Activated CD4-positive, alpha-beta T cell treated with anti-CD3 and anti-CD28 coated beads, Interleukin-2, amount 50 U/mL, for 48 hours (primary cell): ENCODE results near the gene EOMES.
A peak's percentile ranks its signal among the peaks of the same experiment; 100 is the strongest.
"Not testable (repeated sequence)": the region's sequence is repeated elsewhere in the genome, so short reads cannot be mapped to it uniquely, and the experiment has no call there.

ENCODE experiments used
- DNase-seq, 2 experiments: peaks; one replicate each; pipeline ENCODE4 v3.0.0-alpha.2; 2020

The EOMES gene

DNA sequence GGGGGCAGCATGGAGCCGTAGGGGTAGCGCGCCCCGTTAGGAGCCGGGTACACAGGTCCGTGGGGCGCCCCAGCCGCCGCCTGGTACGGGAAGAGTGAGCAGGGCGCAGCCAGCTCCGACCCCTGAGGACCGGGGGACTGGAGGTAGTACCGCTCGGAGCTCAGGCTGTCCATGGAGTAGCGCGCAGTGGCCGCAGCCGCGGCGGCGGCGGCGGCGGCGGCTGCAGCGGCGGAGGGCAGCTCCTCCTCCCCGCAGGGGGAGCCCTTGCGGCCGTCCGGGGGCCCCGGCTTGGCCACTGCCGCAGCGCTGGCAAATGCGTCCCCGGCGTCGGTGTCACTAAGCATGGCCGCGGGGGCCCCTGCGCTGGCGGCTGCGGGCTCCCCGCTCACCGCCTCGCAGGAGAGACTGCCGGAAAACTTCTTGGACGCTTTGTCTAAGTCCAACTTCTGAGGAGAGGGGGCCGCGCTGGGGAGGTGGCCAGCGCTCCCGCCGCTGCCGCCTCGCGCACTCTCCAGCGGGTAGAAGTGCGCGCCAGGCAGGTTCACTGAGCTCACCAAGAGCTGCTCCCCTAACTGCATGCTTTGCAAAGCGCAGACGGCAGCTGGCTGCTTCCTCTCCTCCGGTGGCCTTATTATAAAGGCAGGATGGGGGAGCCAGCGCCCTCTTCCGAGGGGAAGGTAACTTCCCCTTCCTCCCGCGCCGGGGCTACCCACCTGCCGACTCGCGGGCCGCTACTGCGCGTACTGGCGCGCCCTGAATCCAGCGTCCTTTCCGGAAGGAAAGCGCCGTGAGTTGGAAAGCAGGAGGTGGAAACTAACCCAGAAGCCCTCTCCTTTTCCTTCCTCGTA is at the start of gene EOMES:
Gene EOMES, minus strand, starts transcription at position 607 of the 848 bp plus-strand sequence. Its CDS starts 29 bp downstream, at position 578.
- DNase-seq = peak; percentile 65 to 71

GRCh38 chr3:27770384-27770783 is 48.3 kb upstream of the EOMES start:
- DNase-seq = not testable (repeated sequence)

DNA sequence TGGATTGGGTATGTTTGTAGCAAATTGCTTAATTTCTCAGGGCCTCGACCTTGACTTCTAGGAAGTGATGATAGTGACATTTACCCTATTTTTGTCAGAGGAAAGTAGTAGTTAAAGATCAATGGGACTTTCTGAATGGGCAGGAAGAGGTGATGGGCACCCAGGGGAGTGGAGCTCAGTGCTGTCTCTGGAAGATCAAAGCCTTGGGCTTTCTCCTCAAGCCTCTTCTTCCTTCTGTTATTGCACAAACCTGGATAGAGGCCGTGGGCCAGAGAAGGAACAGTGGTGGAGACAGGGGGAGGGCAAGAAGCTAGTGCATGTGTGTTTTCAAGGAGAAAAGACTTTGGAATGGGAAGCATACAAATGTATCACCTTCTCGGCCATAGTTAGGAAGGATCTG is 44.9 kb upstream of the EOMES start:
- no peak for DNase-seq

- peak in 1 of 2 experiments; percentile 19 for DNase-seq
These were observed 36.0 kb upstream of the EOMES start for GRCh38 chr3:27758083-27758482.

GRCh38 chr3:27756877-27757276 is 34.8 kb upstream of the EOMES start:
- DNase-seq = no peak

DNA sequence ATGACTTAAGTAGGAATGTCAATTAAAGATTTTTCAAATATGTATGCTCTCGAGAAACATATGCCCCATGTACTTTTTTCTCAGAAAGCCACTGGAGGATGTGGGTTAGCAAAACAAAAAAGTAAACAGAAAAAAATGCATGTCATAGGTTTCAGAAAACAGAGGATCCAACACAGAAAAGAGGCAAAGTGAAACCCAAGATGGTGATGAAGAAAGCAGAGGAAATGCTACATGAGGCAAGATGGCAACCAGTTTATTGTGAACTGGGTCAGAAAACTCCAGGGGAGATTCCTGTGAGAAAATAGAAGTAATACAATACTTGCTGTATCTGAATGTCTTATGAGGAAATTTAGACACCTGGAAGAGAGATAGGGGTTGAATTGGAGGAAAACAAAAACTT is 30.8 kb upstream of the EOMES start:
- DNase-seq = no peak

- no peak for DNase-seq
These were observed 27.5 kb upstream of the EOMES start for GRCh38 chr3:27749643-27750042.

- no peak for DNase-seq
These were observed 24.7 kb upstream of the EOMES start for GRCh38 chr3:27746838-27747237.

DNA sequence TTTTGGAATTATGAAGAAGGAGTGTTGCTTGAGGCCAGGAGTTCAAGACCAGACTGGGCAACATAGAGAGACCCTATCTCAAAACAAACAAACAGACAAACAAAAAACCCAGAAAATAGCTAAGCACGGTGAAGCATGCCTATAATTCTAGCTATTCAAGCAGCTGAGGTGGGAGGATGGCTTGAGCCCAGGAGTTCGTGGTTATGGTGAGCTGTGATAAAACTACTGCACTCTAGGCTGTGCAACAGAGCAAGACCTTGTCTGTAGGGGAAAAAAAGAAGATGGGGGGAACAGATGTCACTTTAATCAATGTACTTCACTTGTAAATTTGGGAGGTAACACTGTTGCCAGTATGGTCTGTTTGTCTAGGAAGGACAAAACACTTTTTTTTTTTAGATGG is 18.7 kb upstream of the EOMES start:
- DNase-seq = no peak

DNA sequence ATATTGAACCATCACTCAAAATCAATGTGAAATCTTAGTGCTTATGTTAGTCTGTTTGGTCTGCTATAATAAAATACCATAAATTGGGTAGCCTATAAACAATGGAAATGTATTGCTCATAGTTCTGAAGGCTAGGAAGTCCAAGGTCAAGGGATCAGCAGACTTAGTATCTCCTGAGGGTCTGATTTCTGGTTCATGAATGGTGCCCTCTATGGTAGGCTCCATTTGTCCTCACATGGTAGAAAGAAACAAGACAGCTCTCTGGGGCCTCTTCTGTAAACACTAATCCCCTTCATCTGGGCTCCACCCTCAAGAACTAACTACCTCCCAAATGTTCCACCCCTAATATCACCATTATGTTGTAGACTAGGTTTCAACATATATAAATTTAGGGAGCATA is 15.0 kb upstream of the EOMES start:
- DNase-seq = no peak

DNA sequence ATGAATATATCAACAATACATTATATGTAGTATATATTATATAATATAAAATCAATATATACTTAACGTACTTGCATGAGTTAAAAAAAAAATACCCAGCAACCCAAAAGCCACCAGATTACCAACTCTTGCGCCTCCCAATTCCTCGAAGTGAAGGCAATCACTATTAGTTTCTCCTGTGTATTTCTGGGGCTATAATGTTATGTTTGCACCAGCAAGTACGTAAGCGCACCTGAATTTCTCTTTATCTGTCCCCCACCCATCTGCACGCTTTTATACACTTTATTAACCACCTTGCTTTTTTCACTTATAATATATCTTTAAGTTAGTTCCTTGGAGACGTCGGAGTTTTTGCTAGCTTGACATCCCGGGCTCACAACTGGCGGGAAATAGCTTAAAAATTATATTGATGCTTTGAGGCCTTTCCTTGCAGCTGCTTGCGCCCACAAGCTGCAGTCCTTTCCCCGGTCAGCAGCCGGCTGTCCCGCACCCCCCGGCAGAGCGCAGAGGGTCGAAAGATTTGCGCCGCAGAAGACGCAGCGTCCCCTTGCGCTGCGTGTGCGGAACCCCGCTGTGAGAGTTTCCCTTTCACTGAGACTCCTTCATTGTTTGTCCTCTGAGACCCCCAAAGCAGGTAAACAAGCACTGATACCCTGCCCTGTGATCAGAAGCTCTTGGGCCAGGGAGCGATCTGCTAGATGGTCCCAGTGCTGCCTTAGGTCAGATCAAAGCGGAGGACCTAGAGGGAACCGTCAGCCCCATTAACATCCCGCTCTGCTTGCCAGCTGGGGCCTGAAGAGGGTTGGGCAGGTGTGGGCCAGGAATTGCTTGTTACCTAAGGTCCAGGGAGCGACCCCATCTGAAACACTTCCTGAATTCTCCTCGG is 8.9 kb upstream of the EOMES start:
- no peak for DNase-seq

DNA sequence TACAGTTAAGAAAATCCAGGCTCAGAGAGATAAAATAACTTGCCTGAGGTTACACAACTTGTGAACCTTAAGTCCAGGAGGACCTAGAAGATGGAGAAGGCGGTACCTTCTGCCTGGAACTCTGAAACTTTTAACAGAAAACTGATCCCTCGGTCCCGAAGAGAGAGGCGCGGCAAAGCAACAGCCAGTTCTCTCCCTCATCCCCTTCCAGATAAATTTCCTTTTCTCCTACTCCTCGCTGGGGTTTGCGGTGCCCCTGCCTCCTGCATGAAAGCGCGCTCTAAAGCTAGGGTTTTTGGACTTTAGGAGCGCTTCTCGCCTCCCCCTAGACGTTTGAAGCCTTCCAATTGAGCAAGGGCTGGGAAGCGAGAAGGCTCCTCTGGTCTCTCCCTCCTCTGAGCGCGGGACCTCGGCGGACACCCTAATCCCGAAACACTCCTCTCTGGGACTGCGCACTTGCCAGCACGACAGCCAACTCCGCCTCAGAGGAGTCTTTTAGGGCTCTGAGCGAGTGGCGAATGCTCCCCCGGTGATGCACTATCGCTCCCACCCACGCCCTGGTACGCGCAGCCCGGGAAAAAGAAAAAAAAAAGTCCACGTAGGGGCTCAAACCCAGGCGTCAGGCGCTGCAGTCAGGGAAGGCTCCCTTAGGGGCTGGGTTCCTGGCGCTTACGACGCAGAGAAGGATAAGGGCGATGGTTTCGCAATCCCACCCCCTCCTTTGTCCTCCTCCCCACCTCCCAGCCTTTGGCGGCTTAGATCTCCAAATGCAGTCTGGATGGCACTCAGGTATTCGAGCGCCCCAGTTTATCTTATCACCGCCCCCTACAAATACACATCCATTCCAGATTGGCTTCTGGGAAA is 7.9 kb upstream of the EOMES start:
- peak in 1 of 2 experiments; percentile 33 for DNase-seq

DNA sequence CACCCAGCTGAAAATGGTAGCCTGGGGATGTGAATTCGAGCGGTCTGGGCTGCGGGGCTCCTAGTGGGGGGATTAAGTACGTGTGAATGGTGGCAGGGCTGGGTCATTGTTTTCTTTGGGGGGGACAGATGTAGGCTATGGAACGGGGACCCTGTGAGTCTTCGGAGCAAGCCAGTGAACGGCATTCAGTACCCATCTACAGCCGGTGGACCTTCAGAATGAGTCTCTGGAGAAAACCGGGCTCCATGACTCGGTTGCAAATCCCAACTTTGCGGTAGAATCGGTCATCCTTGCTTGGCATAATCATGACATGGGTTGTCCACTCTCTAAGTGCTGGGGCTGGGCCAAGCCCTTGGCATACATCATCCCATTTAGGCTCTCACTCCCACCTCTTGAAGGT is 7.2 kb upstream of the EOMES start:
- DNase-seq = no peak

- peak; percentile 37 to 53 for DNase-seq
These were observed 6.3 kb upstream of the EOMES start for GRCh38 chr3:27728195-27729087.

DNA sequence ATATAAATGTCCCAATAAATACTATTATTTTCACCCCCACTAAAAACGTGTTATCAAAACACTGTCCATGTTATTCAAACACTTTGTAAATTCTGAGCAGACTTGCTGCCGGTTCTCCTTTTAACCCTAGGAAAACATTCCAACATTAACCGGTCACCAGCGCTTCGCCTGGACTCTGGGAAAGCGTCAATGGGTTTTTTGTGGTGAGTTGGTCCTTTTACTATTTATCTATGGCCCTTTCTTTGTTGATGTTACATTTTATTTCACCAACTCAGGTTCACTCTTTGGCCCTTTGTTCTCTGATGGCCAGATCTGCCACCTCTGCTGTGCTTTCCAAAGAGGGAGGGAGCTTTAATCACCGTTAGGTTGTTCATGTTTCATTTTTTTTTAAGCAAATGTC is 4.1 kb upstream of the EOMES start:
- no peak for DNase-seq

- no peak for DNase-seq
These were observed 2.5 kb upstream of the EOMES start for GRCh38 chr3:27724459-27725197.

DNA sequence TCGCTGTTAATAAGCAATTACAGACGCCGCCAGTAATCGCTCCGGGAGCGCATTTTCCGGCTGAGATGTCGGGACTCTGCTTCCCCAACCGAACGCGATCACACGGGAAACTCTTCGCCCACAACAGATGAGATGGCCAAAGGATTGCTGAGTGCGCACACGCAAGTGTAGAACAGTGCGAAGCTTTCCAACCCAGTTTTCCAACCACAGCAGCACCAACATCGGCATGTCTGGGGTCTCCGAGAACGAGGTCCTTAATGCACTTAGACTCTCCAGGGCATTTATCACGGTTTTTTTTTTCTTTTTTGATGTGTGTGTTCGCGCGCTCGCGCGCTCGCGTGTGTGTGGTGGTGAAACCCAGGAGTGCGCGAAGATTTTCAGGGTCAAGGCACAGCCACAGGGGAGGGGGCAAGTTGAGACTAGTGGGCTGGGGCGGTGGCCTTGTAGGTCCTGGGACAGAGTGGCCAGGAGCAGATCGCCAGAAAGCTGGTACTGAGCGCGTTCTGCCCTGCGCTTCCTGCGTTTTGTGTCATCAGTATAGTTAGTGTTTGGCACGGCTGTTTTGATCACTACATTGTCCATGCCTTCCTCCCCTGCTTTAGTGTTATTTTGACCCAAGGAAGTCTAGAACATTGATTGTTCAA is 1.8 kb upstream of the EOMES start:
- peak in 1 of 2 experiments; percentile 29 for DNase-seq

DNA sequence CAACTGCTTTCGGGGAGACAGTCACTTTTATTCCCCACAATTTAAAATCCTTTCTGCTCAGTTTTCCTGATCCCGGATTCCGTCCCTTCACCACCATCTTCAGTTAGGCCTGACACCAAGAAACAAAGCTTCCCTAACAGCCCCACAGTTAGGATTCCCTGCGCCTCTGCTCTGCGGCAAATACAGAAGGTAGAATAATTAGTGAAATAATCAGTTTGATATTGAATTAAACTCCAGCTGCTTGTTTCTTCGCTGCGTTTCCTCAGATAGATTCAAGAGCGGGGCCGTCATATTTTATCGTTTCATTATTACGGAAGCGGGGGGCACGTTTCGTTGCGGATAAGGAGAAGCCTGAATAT is 1.3 kb upstream of the EOMES start:
- DNase-seq = no peak

- no peak for DNase-seq
These were observed 900 bp upstream of the EOMES start for GRCh38 chr3:27723001-27723445.

DNA sequence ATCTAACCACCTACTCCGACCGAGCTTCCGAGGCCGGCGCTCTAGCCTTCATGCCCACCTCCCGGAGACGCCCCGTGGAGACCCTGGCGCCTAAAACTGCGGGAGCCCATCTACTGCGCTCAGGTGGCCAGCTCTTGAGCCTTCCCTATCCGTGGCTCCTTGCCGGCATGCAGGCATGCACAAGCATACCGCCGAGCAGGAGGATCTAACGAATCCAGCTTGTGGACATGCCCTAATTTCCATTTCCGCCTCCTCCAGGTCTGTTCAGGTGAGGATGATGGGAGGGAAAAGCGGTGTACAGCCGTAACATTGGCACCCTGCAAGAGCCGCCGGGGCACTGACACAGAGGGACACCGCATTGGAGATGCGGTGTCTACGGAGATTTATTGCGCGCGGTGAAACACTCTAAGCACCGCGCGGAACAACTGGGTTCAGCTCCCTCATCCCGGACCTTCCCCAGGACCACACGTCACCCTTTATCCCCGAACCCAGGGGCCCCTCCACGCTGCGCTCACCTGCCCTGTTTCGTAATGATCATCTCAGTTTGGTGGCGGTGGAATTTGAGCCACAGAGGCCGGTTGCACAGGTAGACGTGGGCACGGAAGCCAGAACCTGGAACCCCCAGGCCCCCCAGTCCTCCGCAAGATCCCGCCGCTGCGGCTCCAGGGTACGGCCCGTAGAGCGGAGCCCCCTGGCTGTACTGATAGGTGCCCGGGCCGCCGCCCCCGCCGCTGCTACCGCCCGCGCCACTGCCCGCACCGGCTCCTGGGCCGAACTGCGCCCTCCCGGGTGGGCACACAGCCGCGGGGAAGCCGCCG is 1.0 kb downstream of the EOMES start:
- no peak for DNase-seq
